Measurements from ENCODE around the gene PLA2G4E.

DNA sequence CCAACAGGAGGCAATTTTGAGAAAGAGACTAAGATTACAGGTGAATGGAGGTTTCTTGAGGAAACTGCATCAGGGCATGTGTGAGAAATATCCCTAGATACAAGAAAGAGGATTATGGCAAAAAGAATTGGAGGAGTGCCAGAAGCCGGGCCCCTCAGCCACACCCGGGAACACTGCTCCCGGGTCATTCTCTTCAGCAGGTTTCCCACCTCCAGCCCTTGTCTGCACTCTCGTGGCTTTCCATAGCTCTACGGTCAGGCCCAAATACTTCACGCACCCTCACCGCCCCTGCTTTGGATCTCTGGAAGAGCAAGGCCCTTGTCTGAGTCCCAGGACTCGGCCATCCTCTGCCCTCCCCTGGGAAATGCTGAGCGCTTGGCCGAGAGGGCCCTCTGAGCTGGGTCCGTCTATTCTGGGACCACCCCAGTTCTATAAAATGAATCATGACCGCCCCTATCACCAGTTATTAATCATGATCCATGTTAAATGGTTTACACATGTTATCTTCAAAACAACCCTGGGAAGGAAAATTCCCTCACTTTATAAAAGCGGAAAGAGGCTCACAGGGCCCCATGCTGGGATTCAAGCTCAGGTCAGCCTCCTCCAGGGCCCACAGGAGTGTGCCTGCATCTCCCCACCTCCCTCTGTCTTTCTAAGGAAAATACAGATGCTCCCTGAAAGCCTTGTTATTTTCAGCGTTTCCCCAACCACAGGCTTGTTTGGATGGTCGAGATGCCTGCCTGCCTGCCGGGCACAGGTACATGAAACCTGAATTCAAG is 88.1 kb downstream of the PLA2G4E start:
- no peak for TF ChIP-seq TAF1 (CRISPR knock-in tag; IDR thresholded peaks at IDR 0.05)
- no peak for TF ChIP-seq POLR2A (IDR thresholded peaks at IDR 0.05; ENCODE audit: insufficient read depth in 1 of 2, low read depth in 2 of 2, low read length in 2 of 2)
- TF ChIP-seq POLR2AphosphoS5 (IDR thresholded peaks at IDR 0.05; ENCODE audit: low read depth, low read length): no peak
- TF ChIP-seq, protein P1, sequence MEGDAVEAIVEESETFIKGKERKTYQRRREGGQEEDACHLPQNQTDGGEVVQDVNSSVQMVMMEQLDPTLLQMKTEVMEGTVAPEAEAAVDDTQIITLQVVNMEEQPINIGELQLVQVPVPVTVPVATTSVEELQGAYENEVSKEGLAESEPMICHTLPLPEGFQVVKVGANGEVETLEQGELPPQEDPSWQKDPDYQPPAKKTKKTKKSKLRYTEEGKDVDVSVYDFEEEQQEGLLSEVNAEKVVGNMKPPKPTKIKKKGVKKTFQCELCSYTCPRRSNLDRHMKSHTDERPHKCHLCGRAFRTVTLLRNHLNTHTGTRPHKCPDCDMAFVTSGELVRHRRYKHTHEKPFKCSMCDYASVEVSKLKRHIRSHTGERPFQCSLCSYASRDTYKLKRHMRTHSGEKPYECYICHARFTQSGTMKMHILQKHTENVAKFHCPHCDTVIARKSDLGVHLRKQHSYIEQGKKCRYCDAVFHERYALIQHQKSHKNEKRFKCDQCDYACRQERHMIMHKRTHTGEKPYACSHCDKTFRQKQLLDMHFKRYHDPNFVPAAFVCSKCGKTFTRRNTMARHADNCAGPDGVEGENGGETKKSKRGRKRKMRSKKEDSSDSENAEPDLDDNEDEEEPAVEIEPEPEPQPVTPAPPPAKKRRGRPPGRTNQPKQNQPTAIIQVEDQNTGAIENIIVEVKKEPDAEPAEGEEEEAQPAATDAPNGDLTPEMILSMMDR (CRISPR knock-in tag; IDR thresholded peaks at IDR 0.05): no peak
- TF ChIP-seq, protein P2, sequence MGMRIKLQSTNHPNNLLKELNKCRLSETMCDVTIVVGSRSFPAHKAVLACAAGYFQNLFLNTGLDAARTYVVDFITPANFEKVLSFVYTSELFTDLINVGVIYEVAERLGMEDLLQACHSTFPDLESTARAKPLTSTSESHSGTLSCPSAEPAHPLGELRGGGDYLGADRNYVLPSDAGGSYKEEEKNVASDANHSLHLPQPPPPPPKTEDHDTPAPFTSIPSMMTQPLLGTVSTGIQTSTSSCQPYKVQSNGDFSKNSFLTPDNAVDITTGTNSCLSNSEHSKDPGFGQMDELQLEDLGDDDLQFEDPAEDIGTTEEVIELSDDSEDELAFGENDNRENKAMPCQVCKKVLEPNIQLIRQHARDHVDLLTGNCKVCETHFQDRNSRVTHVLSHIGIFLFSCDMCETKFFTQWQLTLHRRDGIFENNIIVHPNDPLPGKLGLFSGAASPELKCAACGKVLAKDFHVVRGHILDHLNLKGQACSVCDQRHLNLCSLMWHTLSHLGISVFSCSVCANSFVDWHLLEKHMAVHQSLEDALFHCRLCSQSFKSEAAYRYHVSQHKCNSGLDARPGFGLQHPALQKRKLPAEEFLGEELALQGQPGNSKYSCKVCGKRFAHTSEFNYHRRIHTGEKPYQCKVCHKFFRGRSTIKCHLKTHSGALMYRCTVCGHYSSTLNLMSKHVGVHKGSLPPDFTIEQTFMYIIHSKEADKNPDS (CRISPR knock-in tag; IDR thresholded peaks at IDR 0.05): no peak
- no peak for TF ChIP-seq EP300 (IDR thresholded peaks at IDR 0.05; ENCODE audit: low read depth in 2 of 2, low read length in 2 of 2)
- no peak for TF ChIP-seq EP300 (CRISPR knock-in tag; IDR thresholded peaks at IDR 0.05; ENCODE audit: borderline replicate concordance)
- no peak for TF ChIP-seq ZSCAN20 (CRISPR knock-in tag; IDR thresholded peaks at IDR 0.05; ENCODE audit: borderline replicate concordance)
- TF ChIP-seq RAD21 (CRISPR knock-in tag; IDR thresholded peaks at IDR 0.05): no peak
- TF ChIP-seq HMG20B (CRISPR knock-in tag; conservative IDR thresholded peaks at IDR 0.05): no peak
- no peak for TF ChIP-seq YY1 (IDR thresholded peaks at IDR 0.05; ENCODE audit: insufficient read depth, insufficient replicate concordance, low read depth, low read length)
- no peak for TF ChIP-seq PHB2 (IDR thresholded peaks at IDR 0.05; ENCODE audit: partially characterized antibody)
- no peak for TF ChIP-seq FOXK1 (CRISPR knock-in tag; IDR thresholded peaks at IDR 0.05; ENCODE audit: borderline replicate concordance, low read depth)
- no peak for TF ChIP-seq HMG20A (CRISPR knock-in tag; IDR thresholded peaks at IDR 0.05; ENCODE audit: borderline replicate concordance)

Measured in HepG2 (cell line).